Activated CD8-positive, alpha-beta memory T cell treated with anti-CD3 and anti-CD28 coated beads, Interleukin-2, amount 50 U/mL, for 1 hour (primary cell): ENCODE results near the gene USP2.

Source experiments
- DNase-seq: peaks from one replicate; pipeline ENCODE4 v3.0.0-alpha.2; 2020; ENCODE audit errors: extremely low read depth

Gene USP2

DNA sequence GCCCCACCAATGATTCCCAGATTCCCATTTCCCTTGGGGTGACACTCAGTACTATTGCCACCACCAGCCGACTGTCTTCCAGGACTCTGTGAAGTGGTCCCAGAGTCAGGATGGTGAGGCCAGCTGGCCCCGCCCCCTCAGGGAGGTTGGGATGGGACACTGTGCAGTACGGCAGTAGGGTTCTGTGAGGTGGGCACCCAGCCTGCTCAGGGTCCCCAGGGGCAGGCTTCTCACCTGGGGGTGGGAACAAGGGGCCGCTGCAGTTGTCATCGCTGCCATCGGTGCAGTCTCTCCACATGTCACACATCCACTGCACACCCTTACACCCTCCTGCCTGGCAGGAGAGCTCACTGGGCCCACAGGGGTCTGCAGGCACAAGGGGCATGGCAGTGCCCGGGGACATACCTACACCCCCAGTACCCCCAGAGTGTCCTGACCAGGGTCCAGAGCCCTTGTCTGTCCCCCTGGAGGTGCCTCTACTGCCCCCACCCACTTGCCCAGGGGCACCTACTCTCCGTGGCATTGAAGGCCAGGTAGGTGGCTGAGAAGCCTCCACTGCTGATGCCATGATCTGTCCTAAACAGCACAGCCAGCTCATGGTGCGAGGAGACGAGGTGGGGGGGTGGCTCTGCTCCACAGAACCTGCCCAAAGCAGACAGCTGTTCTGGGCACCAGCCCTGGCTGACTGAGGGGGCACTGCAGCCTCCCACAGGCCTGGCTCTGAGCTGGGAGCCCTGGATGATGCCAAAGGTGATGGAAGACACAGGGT lies 38.9 kb downstream of the USP2 start:
- DNase-seq = no peak

DNA sequence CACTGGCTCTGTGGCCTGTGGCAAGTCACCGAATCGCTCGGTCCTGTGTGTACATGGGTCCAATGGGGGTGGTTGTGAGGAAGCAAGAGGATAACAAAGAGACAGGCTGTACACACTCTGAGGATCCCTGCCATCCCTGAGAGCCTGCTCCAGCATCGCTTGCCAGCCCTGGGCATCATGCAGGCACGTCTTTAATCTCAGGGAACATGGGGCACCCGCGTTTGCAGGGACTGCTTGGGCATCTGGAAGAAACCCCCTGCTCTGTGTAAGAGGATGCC lies 39.5 kb downstream of the USP2 start:
- no peak for DNase-seq

DNA sequence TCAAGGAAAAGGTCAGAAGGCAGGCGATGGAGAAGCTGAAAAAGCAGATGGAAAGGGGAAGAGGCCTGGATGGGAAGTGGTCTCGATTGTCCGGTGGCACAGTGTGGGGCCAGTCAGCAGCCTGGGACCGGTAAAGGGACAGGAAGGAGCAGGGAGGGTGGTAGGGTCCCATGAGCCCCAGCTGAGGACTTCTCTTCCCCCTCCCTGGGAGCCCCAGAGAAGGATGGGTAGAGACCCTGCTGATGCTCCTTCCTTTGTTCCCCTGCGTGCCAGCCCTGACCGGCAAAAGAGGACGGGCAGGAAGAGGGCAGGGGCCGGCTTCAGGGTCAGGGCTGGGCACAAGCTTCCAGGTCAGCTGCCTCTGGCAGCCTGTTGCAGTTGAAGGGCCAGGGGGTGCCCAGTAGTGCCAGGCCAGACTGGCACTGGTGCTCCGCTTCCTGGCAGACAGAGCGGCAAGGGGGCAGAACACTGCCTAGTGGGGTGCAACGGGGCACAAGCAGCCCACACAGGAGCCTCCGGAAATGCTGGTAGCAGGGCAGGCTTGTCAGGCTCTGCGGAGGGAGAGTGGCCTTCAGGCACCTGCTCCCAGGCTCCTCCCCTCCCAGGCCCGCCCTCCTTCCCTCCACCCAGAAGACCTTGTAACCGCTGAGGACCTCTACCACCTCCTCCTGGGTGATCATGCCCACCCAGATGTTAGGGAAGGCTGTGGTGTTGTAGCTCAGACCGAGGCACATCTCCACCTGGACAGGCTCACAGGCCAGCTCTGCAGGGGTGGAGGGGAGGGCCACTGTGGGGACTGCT lies 40.1 kb downstream of the USP2 start:
- no peak for DNase-seq

DNA sequence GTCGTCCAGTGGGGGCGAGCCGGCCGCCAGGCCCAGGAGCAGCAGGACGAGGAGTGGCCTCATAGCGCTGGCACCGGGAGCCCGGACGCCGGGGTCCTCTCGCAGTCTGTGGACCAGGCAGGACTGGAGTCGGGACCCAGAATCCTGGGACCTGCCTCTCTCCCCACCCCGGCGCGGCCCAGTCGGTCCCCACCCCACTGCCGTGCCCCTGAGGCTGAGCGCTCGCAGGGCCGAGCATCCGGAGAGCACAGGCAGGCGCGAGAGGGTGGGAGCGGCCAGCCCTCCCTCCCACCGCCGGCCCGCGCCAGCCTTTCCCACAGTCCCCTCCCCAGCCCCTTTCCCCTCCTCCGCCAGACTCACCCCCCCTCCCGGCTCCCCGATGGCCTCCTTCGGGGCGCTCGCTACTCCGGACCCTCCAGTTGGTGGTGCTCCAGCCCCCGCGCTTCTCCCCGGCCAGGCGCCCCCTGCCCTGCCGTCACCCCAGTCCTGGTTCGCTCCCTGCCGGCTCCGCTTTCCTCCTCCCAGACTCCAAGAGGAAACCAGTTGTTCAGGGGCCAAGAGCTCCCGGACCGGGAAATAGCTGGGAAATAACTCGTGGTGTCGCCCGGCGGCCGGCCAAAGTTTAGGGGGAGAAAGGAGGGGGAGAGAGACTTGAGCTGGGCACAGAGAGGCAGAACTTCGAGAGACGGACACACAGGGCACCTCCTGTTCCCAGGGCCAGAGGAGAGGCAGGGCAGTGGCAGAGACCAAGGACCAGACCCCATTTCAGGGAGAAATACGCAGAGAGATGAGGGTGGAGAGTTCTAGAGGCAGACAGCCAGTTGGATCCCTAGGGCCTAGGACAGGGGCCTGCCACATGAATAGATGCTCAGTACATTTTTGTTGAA lies 40.9 kb downstream of the USP2 start, which contains the start of gene C1QTNF5:
TSS of gene C1QTNF5 (minus strand) at position 549 of the 887 bp plus-strand sequence. CDS start at position 63, 486 bp downstream.
- DNase-seq = no peak

DNA sequence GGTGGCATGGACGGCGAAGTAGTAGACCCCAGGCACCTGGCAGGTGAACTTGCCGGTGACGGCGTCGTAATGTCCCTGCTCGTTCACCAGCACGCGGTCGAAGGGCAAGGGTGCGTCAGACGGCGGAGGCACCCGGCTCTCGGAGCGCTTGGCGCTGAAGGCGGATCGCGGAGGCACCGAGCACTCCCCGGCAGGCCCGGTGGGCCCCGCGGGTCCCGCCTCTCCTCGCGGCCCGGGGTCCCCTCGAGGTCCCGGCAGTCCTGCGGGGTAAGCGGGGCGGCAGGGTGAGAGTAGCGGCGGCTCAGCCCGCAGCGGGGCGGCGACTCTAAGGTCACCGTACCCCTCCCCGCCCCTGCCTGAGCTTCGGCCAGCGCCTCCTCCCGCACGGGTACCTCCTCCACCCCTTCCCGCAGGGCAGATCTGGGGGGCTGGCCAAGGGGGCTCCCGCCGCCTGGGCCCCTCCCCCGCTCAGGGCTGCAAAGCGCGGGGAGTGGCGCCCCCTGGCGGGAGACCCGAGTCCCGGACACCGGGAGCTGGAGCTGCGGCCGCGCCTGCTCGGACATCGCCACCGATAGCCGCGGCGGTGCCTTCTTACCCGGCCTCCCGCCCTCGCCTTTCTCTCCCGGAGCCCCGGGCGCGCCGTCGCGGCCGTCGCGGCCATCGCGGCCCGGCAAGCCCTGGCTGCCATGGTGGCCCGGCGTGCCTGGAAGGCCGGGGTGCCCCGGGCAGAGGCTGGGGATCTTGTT lies 41.7 kb downstream of the USP2 start:
- DNase-seq = no peak

DNA sequence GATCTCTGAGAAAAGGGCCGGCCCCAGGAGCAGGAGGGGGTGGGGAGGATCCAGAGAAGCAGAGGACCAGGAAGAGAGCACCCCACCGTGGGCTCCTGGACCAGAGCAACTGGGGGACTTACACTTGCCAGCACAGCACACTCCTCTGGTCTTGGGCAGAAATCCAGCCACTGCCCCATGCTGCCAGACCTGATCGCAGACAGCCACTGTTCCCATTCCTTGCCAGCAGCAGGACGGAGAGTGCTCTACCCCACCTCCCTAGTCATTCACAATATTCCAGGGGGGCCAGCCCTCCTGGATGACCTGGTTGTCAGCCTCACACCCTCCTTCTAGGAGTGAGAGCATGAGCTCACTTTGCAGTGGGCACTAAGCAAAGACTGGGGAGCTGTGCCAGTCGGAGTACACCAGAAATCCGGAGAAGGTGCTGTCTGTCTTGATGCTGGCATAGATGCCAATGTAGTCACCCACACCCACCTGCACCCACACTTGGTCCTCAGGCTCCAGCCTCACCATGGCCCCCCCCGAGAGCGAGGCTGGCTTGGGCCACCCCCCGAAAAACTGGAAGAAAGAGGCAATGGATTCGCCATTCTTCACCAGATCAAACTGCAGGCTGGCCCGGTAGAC lies 42.4 kb downstream of the USP2 start:
- DNase-seq = no peak

DNA sequence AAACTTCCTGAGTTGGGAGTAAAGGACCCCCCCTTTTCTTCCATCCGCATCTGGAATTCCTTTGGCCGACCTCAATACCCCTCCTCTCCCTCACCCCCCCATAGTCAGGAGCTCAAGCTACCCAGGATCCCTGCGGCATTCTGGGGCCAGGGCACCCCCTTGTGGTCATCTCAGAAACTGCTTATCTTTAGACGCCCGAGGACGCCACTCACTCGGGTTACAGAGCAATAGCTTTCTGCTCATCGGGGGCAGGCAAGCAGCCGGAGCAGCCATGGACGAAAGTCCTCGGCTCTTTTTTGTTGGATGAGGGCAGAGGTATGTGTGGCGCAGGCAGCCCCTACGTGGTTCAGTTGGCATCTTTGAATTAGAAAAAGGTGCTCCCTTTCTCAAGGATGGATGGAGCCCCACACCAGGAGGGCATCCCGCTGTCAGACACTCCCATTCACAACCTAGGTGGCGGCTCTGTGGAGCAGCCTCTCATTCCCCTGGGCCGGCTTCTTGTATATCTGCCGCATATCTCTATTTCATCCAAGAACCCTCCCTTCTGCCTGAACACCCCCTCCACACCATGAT lies 43.1 kb downstream of the USP2 start:
- no peak for DNase-seq

DNA sequence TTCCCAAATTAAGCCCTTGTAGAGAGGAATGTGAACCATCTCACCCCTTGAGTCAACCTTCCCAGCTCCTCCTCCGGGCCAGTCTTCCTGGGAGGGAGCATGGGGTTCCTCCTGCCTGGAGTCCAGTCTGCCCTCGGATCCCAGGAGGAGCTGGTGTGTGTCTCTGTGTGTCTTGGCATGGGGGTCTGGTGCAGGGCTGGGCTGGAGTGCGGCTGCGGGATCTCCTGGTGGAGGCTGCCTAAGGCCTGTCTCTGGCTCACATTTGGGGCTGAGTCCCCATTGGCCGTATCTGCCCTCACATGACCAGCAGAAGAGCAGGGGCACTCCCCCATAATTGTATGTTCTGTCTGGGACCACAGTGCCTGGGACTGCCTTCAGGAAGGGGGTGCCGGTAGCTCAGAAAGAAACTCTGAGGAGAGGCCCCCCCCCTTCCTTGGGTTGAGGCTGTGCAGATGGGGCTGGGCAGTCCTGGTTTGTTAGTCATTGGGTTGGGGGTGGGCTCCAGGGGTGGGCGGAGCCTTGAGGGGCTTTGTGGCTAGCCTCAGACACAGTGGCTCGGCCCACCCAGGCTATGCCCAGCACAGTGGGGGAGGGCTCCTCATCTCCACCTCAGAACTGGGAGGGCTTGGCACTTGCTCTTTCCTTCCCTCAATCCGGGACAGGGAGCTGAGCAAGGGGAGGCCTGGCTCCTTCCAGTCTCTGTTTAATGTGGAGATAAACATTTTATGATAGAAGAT lies 43.7 kb downstream of the USP2 start:
- DNase-seq = no peak

DNA sequence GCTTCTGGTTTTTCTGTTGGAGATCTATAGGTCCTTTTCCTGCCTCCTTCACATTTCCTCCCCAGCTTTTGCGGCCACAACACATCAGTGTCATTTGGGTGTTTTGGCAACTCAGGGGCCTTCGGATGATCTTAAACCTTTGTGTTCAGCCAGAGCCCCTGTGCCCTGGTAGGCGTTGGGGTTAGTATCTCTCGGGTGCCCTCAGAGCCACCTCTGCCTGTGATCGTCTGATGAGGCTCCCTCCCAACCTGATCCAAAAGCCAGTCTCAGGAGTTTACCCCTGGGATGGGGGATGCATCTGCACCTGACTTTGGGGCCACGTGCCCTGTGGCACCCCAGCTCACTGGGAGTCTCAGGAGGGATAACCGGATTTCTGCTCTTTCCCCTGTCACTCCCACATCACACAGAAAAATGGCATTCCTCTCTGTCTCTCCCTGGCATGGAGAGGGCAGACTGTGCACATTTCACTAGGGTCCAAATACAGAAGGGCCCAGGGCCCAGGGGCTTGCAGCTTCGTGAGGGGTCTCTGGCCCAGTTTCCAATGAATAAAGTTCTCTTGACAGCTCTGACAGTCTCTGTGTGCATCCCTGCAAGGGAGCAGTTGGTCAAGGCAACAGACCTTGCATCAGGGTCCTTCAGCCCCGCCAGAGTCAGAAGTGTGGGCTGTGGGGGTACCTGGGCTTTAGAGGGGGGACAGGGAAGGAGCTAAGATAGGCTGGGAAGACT lies 44.6 kb downstream of the USP2 start:
- no peak for DNase-seq

DNA sequence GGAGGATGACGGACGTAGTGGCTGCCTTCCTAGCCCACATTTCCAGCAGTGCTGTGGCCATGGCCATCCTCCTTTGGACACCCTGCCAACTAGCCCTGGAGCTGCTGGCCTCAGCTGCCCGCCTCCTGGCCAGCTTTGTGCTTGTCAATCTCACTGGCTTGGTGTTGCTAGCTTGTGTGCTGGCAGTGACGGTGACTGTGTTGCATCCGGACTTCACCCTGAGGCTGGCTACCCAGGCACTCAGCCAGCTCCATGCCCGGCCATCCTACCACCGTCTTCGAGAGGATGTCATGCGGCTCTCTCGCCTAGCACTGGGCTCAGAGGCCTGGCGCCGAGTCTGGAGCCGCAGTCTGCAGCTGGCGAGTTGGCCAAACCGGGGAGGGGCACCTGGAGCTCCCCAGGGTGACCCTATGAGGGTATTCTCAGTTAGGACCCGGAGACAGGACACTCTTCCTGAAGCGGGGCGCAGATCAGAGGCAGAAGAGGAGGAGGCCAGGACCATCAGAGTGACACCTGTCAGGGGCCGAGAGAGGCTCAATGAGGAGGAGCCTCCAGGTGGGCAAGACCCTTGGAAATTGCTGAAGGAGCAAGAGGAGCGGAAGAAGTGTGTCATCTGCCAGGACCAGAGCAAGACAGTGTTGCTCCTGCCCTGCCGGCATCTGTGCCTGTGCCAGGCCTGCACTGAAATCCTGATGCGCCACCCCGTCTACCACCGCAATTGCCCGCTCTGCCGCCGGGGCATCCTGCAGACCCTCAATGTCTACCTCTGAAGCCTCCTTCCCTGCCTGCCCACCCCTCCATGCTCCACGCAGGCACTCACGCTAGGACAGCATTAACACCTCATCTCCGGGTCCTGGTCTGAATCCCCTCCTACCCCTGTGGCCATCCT lies 45.6 kb downstream of the USP2 start:
- DNase-seq = no peak

DNA sequence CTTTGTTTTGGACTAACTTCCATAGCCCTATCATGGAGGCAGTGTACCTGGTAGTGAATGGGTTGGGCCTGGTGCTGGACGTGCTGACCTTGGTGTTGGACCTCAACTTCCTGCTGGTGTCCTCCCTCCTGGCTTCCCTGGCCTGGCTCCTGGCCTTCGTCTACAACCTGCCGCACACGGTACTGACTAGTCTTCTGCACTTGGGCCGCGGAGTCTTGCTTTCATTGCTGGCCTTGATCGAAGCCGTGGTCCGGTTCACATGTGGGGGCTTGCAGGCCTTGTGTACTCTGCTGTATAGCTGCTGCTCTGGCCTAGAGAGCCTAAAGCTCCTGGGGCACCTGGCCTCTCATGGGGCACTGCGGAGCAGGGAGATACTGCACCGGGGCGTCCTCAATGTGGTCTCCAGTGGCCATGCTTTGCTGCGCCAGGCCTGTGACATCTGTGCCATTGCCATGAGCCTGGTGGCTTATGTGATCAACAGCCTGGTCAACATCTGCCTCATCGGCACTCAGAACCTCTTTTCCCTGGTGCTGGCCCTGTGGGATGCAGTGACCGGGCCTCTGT lies 46.3 kb downstream of the USP2 start:
- no peak for DNase-seq

DNA sequence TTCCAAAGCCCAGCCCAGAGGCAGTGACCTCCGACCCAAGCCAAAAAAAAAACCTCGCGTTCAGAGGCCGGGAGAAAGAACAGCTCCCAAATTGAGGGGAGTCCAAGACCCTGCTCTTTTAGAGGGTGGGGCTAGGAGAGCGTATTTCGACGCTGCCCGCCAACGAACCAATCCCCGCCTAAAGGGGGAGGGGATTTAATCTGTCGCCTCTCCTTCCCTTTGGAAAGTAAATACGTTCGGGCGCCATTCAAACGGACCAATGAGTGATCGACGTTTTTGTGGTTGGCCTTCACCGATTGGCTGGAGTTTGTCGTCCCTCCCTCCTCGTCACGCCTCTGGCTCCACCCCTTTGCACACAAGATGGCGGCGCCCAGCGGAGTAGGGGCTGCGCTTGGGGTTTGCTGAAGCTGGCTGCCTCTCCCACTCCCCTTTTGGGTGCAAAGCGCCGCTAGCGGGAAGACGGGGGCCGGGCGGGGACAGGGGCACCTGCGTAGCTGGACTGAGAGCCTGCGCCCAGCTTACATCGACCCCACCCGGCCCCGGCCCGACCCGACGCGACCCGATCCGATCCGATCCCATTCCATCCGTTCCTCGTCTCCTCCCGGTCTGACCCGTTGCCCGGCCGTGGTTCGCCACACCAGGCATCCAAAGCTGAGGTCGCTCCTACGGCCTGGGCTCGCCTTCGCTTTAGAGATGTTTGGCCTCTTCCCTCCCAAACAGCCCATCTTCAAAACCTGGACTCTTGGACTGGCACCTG lies 47.1 kb downstream of the USP2 start, which contains the start of gene RNF26:
TSS of gene RNF26 (plus strand) at position 354 of the 757 bp plus-strand sequence. CDS start 596 bp downstream, outside the sequence.
- peak; percentile 89 for DNase-seq

DNA sequence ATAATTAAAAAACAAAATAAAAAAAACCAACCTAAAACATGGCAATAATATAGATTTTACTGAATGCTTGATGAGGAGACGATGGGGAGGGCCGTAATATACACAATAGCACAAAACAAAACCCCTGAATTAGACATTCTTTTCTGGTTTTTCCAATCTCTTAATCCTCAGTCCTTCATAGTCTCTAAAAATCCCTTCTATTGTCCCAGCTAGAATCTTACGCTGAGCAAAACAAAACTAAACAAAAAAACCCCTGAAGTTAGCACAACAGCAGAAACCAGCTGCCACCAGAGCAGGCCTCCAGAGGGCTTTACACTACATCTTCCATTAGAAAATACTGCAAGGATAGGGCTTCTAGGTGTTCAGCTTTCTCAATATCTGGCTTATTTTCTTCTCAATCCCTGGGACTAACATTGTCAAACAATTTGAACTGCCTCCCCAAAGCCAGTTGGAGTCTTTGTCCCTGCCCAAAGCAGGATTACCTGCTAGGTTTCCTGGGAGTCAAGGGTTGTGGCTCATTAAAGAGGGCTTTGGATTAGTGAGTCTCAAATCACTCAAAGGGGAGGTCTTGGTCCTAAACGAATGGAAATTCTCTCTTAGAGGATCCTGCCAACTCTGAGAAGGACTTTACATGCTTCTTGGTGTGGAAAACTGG lies 49.3 kb downstream of the USP2 start:
- DNase-seq = no peak

DNA sequence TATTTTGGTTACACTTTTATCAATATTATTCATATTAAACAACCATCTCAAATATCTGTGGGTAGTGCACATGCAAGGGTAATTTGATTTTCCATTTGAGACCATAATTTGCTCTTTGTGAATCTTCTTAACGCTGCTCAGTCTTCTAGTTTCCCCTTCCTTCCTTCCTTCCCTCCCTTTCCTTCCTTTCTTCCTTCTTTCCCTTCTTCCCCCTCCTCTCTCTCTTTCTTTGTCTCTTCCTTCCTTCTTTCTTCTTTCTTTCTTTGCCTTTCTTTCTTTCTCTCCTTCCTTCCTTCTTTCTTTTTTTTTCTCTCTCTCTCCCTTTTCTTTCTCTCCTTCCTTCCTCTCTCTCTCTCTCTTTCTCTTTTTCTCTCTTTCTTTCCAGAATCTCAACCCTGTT lies 51.3 kb downstream of the USP2 start:
- DNase-seq = no peak

DNA sequence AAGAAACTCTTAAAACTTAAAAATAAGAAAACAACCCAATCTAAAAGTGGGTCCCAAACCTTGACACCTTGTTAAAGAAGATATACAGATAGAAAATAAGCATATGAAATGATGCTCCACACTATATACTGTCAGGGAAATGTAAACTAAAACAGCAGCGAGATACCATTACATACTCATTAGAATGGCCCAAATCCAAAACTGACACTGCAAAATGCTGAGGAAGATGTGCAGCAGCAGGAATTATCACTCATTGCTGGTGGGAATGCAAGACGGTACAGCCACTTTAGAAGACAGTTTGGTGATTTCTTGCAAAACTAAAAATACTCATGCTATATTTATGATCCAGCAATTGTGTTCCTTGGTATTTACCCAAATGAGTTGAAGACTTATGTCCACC lies 52.2 kb downstream of the USP2 start:
- DNase-seq = no peak

DNA sequence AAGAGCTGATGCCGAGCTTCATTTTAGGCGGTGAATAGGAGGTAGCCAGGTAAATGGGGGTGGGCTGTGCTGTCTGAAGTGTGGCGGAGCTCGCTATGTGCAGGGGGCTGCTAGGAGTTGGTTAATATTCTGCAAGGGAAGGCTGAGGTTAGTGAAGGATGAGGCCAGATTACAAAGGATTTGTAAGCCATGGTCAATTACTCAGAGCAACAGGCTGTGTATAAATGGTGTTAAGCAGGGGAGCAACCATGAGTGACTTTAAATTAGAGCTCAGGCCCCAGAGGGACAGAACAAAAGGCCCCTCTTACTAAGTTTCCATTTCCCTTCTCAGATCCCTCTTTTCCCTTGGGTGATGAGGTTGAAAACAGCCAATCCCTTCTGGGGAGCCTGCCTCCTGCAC lies 57.3 kb downstream of the USP2 start:
- DNase-seq = no peak
